ENCODE data around the gene HMCN2. TPM values are rescaled to one million over a fixed set of nuclear protein-coding genes. Genes with fewer than 3 reads are reported as not detected.

Gene HMCN2
- total and polyA plus RNA-seq, 2 of the 4 experiments (the other 2 are of a cell fraction): 0.02 TPM; not detected in 1

GRCh38 chr9:130421802-130422276 is 156.3 kb downstream of the HMCN2 start:
- peak overlapping the region; percentile 36; the same call in 1 of the 2 replicates for H2BK20ac ChIP-seq (ENCODE audit: low read depth, low read length)
- peak overlapping the region; percentile 70; the same call in 1 of the 2 replicates for H2BK120ac ChIP-seq (ENCODE audit: low read depth, low read length)
- ChIA-PET CTCF (interaction anchor here (1.0 kb wide), 1 partner anchor 11 kb away, joined by 3 read pairs; no protein-coding TSS in a partner anchor), POLR2A (ENCODE audit: unreplicated experiment) (no interaction called here)
- peaks cover 13% of the 10 kb centered on the region for H3K4me1 ChIP-seq (ENCODE audit: control insufficient read depth, insufficient read depth, low read length)
- peak overlapping the region; percentile 57 for H2AFZ ChIP-seq (replicated peaks; ENCODE audit: low read length, poor library complexity)
- H3K4me2 ChIP-seq (ENCODE audit: low read depth, low read length): peak overlapping the region; percentile 3; the same call in 1 of the 2 replicates
- no peaks in the 10 kb centered on the region for H3K9me1 ChIP-seq (ENCODE audit: insufficient read depth, low read length)
- in situ Hi-C loops (cut with MboI; ENCODE audit: low sequenced_read_pairs): no loop called here
- no peak overlapping the region for H3K23ac ChIP-seq (ENCODE audit: low read depth, low read length)
- intact Hi-C loops (cut with micrococcal nuclease): no loop called here
- WGBS, 2 experiments (ENCODE audit: extremely low coverage in 2 of 2, insufficient read length in 1 of 2): 9% methylated on average over 6 of the region's 13 CpGs; no CpG with 5 or more reads in 1 of the 2 experiments
- 0 out of 3 replicates have a peak overlapping the region, but pooled peaks have one; percentile 48 for H2BK15ac ChIP-seq (ENCODE audit: low read depth, low read length)
- H3K9ac ChIP-seq (ENCODE audit: low read depth, low read length): no peak overlapping the region
- no peaks in the 10 kb centered on the region for H3K9me3 ChIP-seq (ENCODE audit: control insufficient read depth, insufficient read depth, low read length)
- no peaks in the 10 kb centered on the region for H3K36me3 ChIP-seq (ENCODE audit: control insufficient read depth, insufficient read depth, low read length)
- H3K4ac ChIP-seq (ENCODE audit: low read depth, low read length): peak overlapping the region; percentile 69; the same call in 1 of the 2 replicates
- BruUV-seq (replicated peaks): no TSS peak
- no peaks in the 10 kb centered on the region for H4K20me1 ChIP-seq (ENCODE audit: insufficient read depth, low read length)
- ATAC-seq (ENCODE audit: low read depth) (peak; percentile 89), DNase-seq (peak; percentile 91)
- H3K27ac ChIP-seq (ENCODE audit: insufficient read depth, low read length): peak overlapping the region; percentile 21; the same call in 1 of the 2 replicates
- H3K4me3 ChIP-seq (ENCODE audit: insufficient read depth, low read depth, low read length): no peak overlapping the region
- peak overlapping the region; percentile 69; the same call in 1 of the 2 replicates for H3K14ac ChIP-seq (replicated peaks; ENCODE audit: low read depth, low read length)
- H3K56ac ChIP-seq (ENCODE audit: extremely low read depth, insufficient read depth, low read length): no peak overlapping the region
- H3K27me3 ChIP-seq (ENCODE audit: control insufficient read depth, insufficient read depth, low read length): peaks cover 9% of the 10 kb centered on the region
- H2AK9ac ChIP-seq (replicated peaks; ENCODE audit: low read depth, low read length, poor library complexity): peak overlapping the region; percentile 18
- TF ChIP-seq MAZ (IDR thresholded peaks at IDR 0.05; ENCODE audit: borderline replicate concordance, low read depth, low read length) (peak; percentile 70; the same call in 1 of the 2 replicates), BHLHE40 (IDR thresholded peaks at IDR 0.05; ENCODE audit: low read depth, low read length) (peak; percentile 54), NFE2L2 (IDR thresholded peaks at IDR 0.05; ENCODE audit: low read depth, low read length) (no peak; the same call in 1 of the 2 replicates), FOS (IDR thresholded peaks at IDR 0.05; ENCODE audit: low read depth, low read length) (peak; percentile 81), MXI1 (IDR thresholded peaks at IDR 0.05; ENCODE audit: borderline replicate concordance, low read depth, low read length) (no peak), CHD1 (IDR thresholded peaks at IDR 0.05; ENCODE audit: low read depth, low read length) (no peak), MAFK (IDR thresholded peaks at IDR 0.05; ENCODE audit: low read depth, low read length) (no peak), RCOR1 (IDR thresholded peaks at IDR 0.05; ENCODE audit: insufficient replicate concordance, low read length) (peak; percentile 95), CTCF (conservative IDR thresholded peaks at IDR 0.05; ENCODE audit: low read depth, low read length) (no peak)
- H3K79me1 ChIP-seq (ENCODE audit: low read depth in 1 of 2, low read length in 2 of 2): no peaks in the 10 kb centered on the region
- H4K91ac ChIP-seq (ENCODE audit: insufficient read depth, low read depth, low read length): peak overlapping the region; percentile 58; the same call in 1 of the 2 replicates
- H2AK5ac ChIP-seq (ENCODE audit: low read depth, low read length): peak overlapping the region; percentile 45; the same call in 1 of the 2 replicates
- H3K18ac ChIP-seq (ENCODE audit: low read depth, low read length): no peak overlapping the region
- no peak overlapping the region for H2BK5ac ChIP-seq (ENCODE audit: low read depth, low read length, poor library complexity, severe bottlenecking)
- peak overlapping the region; percentile 3 to 20; a peak in 1 of 4 replicates for H4K8ac ChIP-seq (ENCODE audit: low read depth in 2 of 2, low read length in 2 of 2)
- H4K5ac ChIP-seq (ENCODE audit: low read depth, low read length): no peak overlapping the region
- dilution Hi-C loops (cut with HindIII; ENCODE audit: low sequenced_read_pairs, unreplicated experiment): no loop called here
